IMR-90 (cell line): ENCODE measurements around the gene CHCT1. TPM values are rescaled to one million over a fixed set of nuclear protein-coding genes. Genes with fewer than 3 reads are reported as not detected.

Source experiments
- ATAC-seq: fragments of 200-7000 bp; cut with Tn5 transposase; 2 replicates; pipeline ENCODE4 v1.9.1; 2020; ENCODE audit warnings: low read depth, mild to moderate bottlenecking, moderate library complexity
- BruUV-seq: library from RNA; stranded (reverse); fragments of 400-500 nt; replicated peaks from 2 replicates; lab custom pipeline; 2021; lab: Mats Ljungman, UMichigan
- CTCF ChIA-PET: fragments of 300-600 bp; formaldehyde crosslinking; extraction: SDS; loops from one replicate; lab custom pipeline; 2021; ENCODE audit warnings: antibody characterized with exemption; lab: Yijun Ruan, JAX
- POLR2A ChIA-PET: fragments of 300-600 bp; sonication (Branson Sonifier 250); formaldehyde crosslinking; loops from one replicate; lab custom pipeline; 2022; ENCODE audit warnings: antibody characterized with exemption; ENCODE audit not compliant: unreplicated experiment; lab: Charles Lee
- DNase-seq: peaks from one replicate; pipeline ENCODE4 v3.0.0; 2013
- H2AFZ ChIP-seq: replicated peaks from 2 replicates; pipeline ENCODE3; 2013; ENCODE audit warnings: low read length, mild to moderate bottlenecking; ENCODE audit not compliant: poor library complexity
- H2AK5ac ChIP-seq: 2 replicates; pipeline ENCODE4 v1.6.1; 2013; ENCODE audit warnings: low read depth, low read length, inconsistent platforms
- H2AK9ac ChIP-seq: replicated peaks from 2 replicates; pipeline ENCODE3; 2013; ENCODE audit warnings: mild to moderate bottlenecking, low read depth, low read length, moderate library complexity; ENCODE audit not compliant: poor library complexity
- H2BK120ac ChIP-seq: 2 replicates; pipeline ENCODE4 v1.6.1; 2013; ENCODE audit warnings: low read depth, low read length, inconsistent platforms
- H2BK15ac ChIP-seq: 3 replicates; pipeline ENCODE4 v1.6.1; 2013; ENCODE audit warnings: low read depth, low read length, inconsistent platforms
- H2BK20ac ChIP-seq: 2 replicates; pipeline ENCODE4 v1.6.1; 2013; ENCODE audit warnings: low read depth, mild to moderate bottlenecking, inconsistent platforms, low read length, moderate library complexity
- H2BK5ac ChIP-seq: 2 replicates; pipeline ENCODE4 v1.6.1; 2013; ENCODE audit warnings: mild to moderate bottlenecking, low read depth, low read length, inconsistent platforms; ENCODE audit not compliant: poor library complexity, severe bottlenecking
- H3K14ac ChIP-seq: replicated peaks from 2 replicates; pipeline ENCODE4 v1.6.1; 2013; ENCODE audit warnings: low read depth, low read length, inconsistent platforms
- H3K18ac ChIP-seq: 2 replicates; pipeline ENCODE4 v1.6.1; 2013; ENCODE audit warnings: low read depth, low read length, control low read depth
- H3K23ac ChIP-seq: 2 replicates; pipeline ENCODE4 v1.6.1; 2013; ENCODE audit warnings: low read depth, low read length, inconsistent platforms
- H3K27ac ChIP-seq: 2 replicates; pipeline ENCODE4 v1.5.1; 2013; ENCODE audit warnings: mild to moderate bottlenecking, control low read depth, low read length; ENCODE audit not compliant: insufficient read depth
- H3K27me3 ChIP-seq: 2 replicates; pipeline ENCODE4 v1.6.1; 2013; ENCODE audit warnings: low read length; ENCODE audit not compliant: control insufficient read depth, insufficient read depth
- H3K36me3 ChIP-seq: 2 replicates; pipeline ENCODE4 v1.6.1; 2013; ENCODE audit warnings: low read length, mixed read lengths; ENCODE audit not compliant: control insufficient read depth, insufficient read depth
- H3K4ac ChIP-seq: 2 replicates; pipeline ENCODE4 v1.6.1; 2013; ENCODE audit warnings: low read depth, low read length, inconsistent platforms
- H3K4me1 ChIP-seq: 2 replicates; pipeline ENCODE4 v1.6.1; 2013; ENCODE audit warnings: low read length, mixed read lengths; ENCODE audit not compliant: control insufficient read depth, insufficient read depth
- H3K4me2 ChIP-seq: 2 replicates; pipeline ENCODE4 v1.6.1; 2013; ENCODE audit warnings: low read depth, mild to moderate bottlenecking, control low read depth, low read length, moderate library complexity
- H3K4me3 ChIP-seq: 2 replicates; pipeline ENCODE4 v1.5.1; 2013; ENCODE audit warnings: low read depth, mild to moderate bottlenecking, control low read depth, low read length, moderate library complexity; ENCODE audit not compliant: insufficient read depth
- H3K56ac ChIP-seq: 2 replicates; pipeline ENCODE4 v1.6.1; 2013; ENCODE audit warnings: low read length, inconsistent platforms; ENCODE audit not compliant: insufficient read depth; ENCODE audit errors: extremely low read depth
- H3K79me1 ChIP-seq, 2 experiments: 2 replicates each; pipeline ENCODE4 v1.6.1; 2013; ENCODE audit warnings: low read length in 2 of 2, inconsistent platforms in 1 of 2, low read depth in 1 of 2
- H3K9ac ChIP-seq: 2 replicates; pipeline ENCODE4 v1.6.1; 2013; ENCODE audit warnings: low read depth, low read length, control low read depth
- H3K9me1 ChIP-seq: 2 replicates; pipeline ENCODE4 v1.6.1; 2013; ENCODE audit warnings: low read length, inconsistent platforms; ENCODE audit not compliant: insufficient read depth
- H3K9me3 ChIP-seq: 2 replicates; pipeline ENCODE4 v1.6.1; 2013; ENCODE audit warnings: low read length; ENCODE audit not compliant: control insufficient read depth, insufficient read depth
- H4K20me1 ChIP-seq: 2 replicates; pipeline ENCODE4 v1.6.1; 2013; ENCODE audit warnings: low read length, inconsistent platforms; ENCODE audit not compliant: insufficient read depth
- H4K5ac ChIP-seq: 2 replicates; pipeline ENCODE4 v1.6.1; 2013; ENCODE audit warnings: mild to moderate bottlenecking, low read depth, low read length, control low read depth
- H4K8ac ChIP-seq, 2 experiments: 2 replicates each; pipeline ENCODE4 v1.6.1; 2013; ENCODE audit warnings: low read depth in 2 of 2, low read length in 2 of 2, control low read depth in 1 of 2, inconsistent platforms in 1 of 2
- H4K91ac ChIP-seq: 2 replicates; pipeline ENCODE4 v1.6.1; 2013; ENCODE audit warnings: low read depth, low read length, inconsistent platforms; ENCODE audit not compliant: insufficient read depth
- BHLHE40 ChIP-seq: fragments of 150-350 bp; IDR thresholded peaks from 2 replicates; pipeline ENCODE4 v1.6.1; 2016; ENCODE audit warnings: mild to moderate bottlenecking, low read depth, low read length
- CEBPB ChIP-seq: IDR thresholded peaks from 2 replicates; pipeline ENCODE4 v1.6.1; 2012; ENCODE audit warnings: low read depth, low read length, improper control_type of control experiment
- CHD1 ChIP-seq: IDR thresholded peaks from 2 replicates; pipeline ENCODE4 v1.6.1; 2012; ENCODE audit warnings: low read depth, low read length, improper control_type of control experiment
- FOS ChIP-seq: fragments of 150-350 bp; IDR thresholded peaks from 2 replicates; pipeline ENCODE4 v1.6.1; 2016; ENCODE audit warnings: low read depth, low read length
- MAZ ChIP-seq: IDR thresholded peaks from 2 replicates; pipeline ENCODE4 v1.6.1; 2012; ENCODE audit warnings: low read depth, mild to moderate bottlenecking, low read length, improper control_type of control experiment, moderate library complexity, borderline replicate concordance
- MXI1 ChIP-seq: IDR thresholded peaks from 2 replicates; pipeline ENCODE4 v1.6.1; 2012; ENCODE audit warnings: low read depth, mild to moderate bottlenecking, low read length, moderate library complexity, borderline replicate concordance
- NFE2L2 ChIP-seq: fragments of 150-350 bp; IDR thresholded peaks from 2 replicates; pipeline ENCODE4 v1.6.1; 2016; ENCODE audit warnings: low read depth, mild to moderate bottlenecking, low read length
- POLR2A ChIP-seq: IDR thresholded peaks from 2 replicates; pipeline ENCODE4 v1.6.1; 2012; ENCODE audit warnings: mild to moderate bottlenecking, low read depth, low read length
- SMC3 ChIP-seq: fragments of 150-350 bp; IDR thresholded peaks from 2 replicates; pipeline ENCODE4 v1.6.1; 2016; ENCODE audit warnings: low read depth, mild to moderate bottlenecking, antibody characterized with exemption, low read length, moderate library complexity
- WGBS, 2 experiments: methylation state at CpG; one replicate each; pipeline versions ENCODE4 v1.1.5 to v1.1.7; 2013; ENCODE audit warnings: missing lambda C conversion rate in 2 of 2; ENCODE audit not compliant: insufficient read length in 1 of 2; ENCODE audit errors: extremely low coverage in 2 of 2; 5-methylcytosine and 5-hydroxymethylcytosine counted together
- dilution Hi-C: fragments of 300-500 bp; cut with HindIII; formaldehyde crosslinking; loops from one replicate; pipeline ENCODE4 v1.14.3; 2018; ENCODE audit warnings: low sequenced_read_pairs; ENCODE audit not compliant: unreplicated experiment
- in situ Hi-C: fragments of 300-500 bp; cut with MboI; formaldehyde crosslinking; loops from 3 replicates; pipeline ENCODE4 v1.14.3; 2019; ENCODE audit warnings: low sequenced_read_pairs, inconsistent platforms, mixed read lengths
- intact Hi-C: fragments of 100-400 bp; cut with micrococcal nuclease; formaldehyde crosslinking; loops from 2 replicates; pipeline ENCODE4 v1.10.0; 2022
- polyA plus RNA-seq, 3 experiments: library from polyadenylated mRNA; depleted of rRNA; stranded (reverse); fragments of >200 nt; gene quantifications; 2 replicates each; pipeline ENCODE4 v1.2.3, GENCODE V29; 2012; ENCODE audit warnings: low replicate concordance in 1 of 3
- total RNA-seq: library from RNA; depleted of rRNA; stranded (reverse); fragments of >200 nt; gene quantifications from 2 replicates; pipeline ENCODE4 v1.2.3, GENCODE V29; 2012
- TF ChIP-seq, protein P1 (sequence below): conservative IDR thresholded peaks from 2 replicates; pipeline ENCODE4 v1.5.1; 2012; ENCODE audit warnings: mild to moderate bottlenecking, low read depth, low read length, improper control_type of control experiment
- TF ChIP-seq, protein P2 (sequence below): fragments of 150-350 bp; IDR thresholded peaks from 2 replicates; pipeline ENCODE4 v1.6.1; 2017; ENCODE audit warnings: mild to moderate bottlenecking, antibody characterized with exemption, low read length, low read depth

Gene CHCT1
- total and polyA plus RNA-seq, 2 of the 4 experiments (the other 2 are of a cell fraction): not detected

DNA sequence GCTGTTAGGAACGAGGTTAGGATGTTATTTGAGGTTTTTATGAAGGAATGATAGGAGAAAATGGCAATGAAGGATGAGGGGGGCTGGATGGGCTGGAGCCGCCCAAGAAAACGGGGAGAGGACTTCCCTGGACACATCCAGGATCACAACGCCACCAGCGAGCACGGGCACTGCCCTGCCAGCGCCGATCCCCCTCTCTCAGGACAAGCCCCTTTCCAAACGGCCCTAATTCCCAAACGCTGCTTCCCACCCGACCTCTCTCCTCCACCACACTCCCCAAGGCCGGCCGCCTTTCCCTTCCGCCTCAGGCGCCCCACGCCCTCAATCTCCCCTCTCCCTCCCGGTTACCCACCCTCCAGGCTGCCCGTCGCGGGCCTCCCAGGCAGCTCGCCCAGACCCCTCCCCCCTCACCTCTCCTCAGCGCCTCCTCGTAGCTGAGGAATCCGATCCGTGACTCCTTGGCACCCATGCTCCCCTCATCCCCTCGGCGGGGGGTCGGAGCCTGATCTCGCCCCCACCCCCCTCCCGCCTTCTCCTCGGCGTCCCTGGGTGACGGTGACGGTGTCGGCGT, 30.7 kb upstream of the CHCT1 start (continued):
- no peak for TF ChIP-seq NFE2L2

DNA sequence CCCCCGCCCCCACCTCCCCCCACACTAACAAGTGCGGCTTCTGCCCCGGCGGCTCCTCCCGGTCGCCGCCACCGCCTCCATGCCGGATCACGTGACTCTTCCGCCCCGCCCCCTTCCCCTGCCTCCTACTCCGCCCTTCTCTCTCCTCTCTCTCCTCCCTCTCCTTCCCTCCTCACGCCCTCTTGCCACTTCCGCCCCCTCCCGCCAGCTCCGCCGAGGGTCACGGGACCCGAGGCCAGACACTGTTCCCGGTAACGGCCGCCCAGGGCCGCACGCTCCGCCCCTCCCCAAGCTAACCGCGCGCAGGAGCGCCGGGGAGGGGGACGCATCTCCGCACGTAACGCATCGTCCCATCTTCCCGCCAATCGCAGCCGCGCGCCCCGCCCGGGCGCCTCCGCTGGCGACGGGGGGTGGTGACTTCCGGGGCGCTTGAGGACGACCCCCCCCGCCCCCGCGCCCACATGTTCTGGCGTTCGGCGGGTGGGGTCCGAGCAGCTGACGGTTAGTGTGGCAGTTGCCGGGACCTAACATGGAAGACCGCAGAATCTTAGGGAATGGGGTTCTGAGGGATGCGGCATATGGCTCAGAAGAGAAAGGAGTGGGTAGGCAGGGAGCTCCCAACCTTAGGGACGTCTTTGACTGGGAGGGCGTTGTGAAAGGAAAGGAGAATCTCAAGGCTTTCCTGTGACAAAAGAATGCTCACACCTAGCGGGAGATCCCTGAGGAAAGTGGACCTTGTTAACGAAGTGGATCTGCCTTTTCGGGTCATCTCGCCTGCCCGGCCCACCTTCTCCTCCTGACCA, 30.0 kb upstream of the CHCT1 start, which contains the start of gene USP32:
TSS of gene USP32 (minus strand) at position 92 of the 803 bp plus-strand sequence. CDS start 194 bp downstream, outside the sequence.
- Histone ChIP-seq H3K79me1 (peaks cover 7 to 31% of the 10 kb centered on the region in 2 experiments; a peak in 3 of 4 replicates), H2BK20ac (peak within 1 kb of the TSS; percentile 47), H4K5ac (peak within 1 kb of the TSS; percentile 73), H3K9ac (peak within 1 kb of the TSS; percentile 98), H3K27me3 (no peaks in the 10 kb centered on the region), H3K4me2 (peak within 1 kb of the TSS; percentile 93), H3K56ac (peak within 1 kb of the TSS; percentile 90), H3K27ac (peak within 1 kb of the TSS; percentile 97), H2AK5ac (peak within 1 kb of the TSS; percentile 92), H2BK120ac (peak within 1 kb of the TSS; percentile 53), H3K18ac (peak within 1 kb of the TSS; percentile 93), H3K23ac (peak within 1 kb of the TSS; percentile 91), H3K36me3 (no peaks in the 10 kb centered on the region), H2AK9ac (peak within 1 kb of the TSS; percentile 98), H4K91ac (peak within 1 kb of the TSS; percentile 82), H3K4me3 (peak within 1 kb of the TSS; percentile 63), H2BK5ac (peak within 1 kb of the TSS; percentile 94), H3K9me3 (no peaks in the 10 kb centered on the region), H2AFZ (peak within 1 kb of the TSS; percentile 79), H3K9me1 (no peaks in the 10 kb centered on the region), H3K4ac (peak within 1 kb of the TSS; percentile 90), H3K14ac (peak within 1 kb of the TSS; percentile 98), H2BK15ac (peak within 1 kb of the TSS; percentile 36; the same call in 2 of the 3 replicates), H4K20me1 (peaks cover 19% of the 10 kb centered on the region; the same call in 1 of the 2 replicates), H3K4me1 (peaks cover 2% of the 10 kb centered on the region; the same call in 1 of the 2 replicates), H4K8ac (peak within 1 kb of the TSS; percentile 88 to 95)
- ChIA-PET POLR2A (interaction anchor here (0.6 kb wide), 1 partner anchor 37 kb away, joined by 4 read pairs; no protein-coding TSS in a partner anchor), CTCF (interaction anchor here (0.5 to 0.7 kb wide), 2 partner anchors 24 to 25 kb away, joined by 3 read pairs; no protein-coding TSS in a partner anchor)
- dilution Hi-C loops: no loop called here
- intact Hi-C loops: loop anchor here (5.0 kb wide), 1 partner anchor 210 kb away; the partner anchor contains the start of gene PPM1D
- TF ChIP-seq POLR2A (peak; percentile 87), CEBPB (no peak), NFE2L2 (peak; percentile 1; the same call in 1 of the 2 replicates), FOS (0 out of 2 replicates have a peak, but pooled peaks have one; percentile 23), CHD1 (no peak), SMC3 (no peak), MAZ (peak; percentile 97; the same call in 1 of the 2 replicates), MXI1 (peak; percentile 82), BHLHE40 (peak; percentile 94)
- TF ChIP-seq, protein P1, sequence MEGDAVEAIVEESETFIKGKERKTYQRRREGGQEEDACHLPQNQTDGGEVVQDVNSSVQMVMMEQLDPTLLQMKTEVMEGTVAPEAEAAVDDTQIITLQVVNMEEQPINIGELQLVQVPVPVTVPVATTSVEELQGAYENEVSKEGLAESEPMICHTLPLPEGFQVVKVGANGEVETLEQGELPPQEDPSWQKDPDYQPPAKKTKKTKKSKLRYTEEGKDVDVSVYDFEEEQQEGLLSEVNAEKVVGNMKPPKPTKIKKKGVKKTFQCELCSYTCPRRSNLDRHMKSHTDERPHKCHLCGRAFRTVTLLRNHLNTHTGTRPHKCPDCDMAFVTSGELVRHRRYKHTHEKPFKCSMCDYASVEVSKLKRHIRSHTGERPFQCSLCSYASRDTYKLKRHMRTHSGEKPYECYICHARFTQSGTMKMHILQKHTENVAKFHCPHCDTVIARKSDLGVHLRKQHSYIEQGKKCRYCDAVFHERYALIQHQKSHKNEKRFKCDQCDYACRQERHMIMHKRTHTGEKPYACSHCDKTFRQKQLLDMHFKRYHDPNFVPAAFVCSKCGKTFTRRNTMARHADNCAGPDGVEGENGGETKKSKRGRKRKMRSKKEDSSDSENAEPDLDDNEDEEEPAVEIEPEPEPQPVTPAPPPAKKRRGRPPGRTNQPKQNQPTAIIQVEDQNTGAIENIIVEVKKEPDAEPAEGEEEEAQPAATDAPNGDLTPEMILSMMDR: peak; percentile 31; the same call in 1 of the 2 replicates
- TF ChIP-seq, protein P2, sequence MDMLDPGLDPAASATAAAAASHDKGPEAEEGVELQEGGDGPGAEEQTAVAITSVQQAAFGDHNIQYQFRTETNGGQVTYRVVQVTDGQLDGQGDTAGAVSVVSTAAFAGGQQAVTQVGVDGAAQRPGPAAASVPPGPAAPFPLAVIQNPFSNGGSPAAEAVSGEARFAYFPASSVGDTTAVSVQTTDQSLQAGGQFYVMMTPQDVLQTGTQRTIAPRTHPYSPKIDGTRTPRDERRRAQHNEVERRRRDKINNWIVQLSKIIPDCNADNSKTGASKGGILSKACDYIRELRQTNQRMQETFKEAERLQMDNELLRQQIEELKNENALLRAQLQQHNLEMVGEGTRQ: peak; percentile 93
- no TSS peak for BruUV-seq
- DNase-seq (peak; percentile 97), ATAC-seq (peak; percentile 91)
- in situ Hi-C loops: no loop called here
- WGBS, 2 experiments: 0% methylated on average over 2 of the region's 68 CpGs; no CpG with 5 or more reads in 1 of the 2 experiments
